OCI-M1 (cell line): ENCODE data around the gene GORASP1.

Source experiments
- DNase-seq: peaks from one replicate; lab custom pipeline; 2025; lab: John Stamatoyannopoulos, UW

Gene GORASP1

DNA sequence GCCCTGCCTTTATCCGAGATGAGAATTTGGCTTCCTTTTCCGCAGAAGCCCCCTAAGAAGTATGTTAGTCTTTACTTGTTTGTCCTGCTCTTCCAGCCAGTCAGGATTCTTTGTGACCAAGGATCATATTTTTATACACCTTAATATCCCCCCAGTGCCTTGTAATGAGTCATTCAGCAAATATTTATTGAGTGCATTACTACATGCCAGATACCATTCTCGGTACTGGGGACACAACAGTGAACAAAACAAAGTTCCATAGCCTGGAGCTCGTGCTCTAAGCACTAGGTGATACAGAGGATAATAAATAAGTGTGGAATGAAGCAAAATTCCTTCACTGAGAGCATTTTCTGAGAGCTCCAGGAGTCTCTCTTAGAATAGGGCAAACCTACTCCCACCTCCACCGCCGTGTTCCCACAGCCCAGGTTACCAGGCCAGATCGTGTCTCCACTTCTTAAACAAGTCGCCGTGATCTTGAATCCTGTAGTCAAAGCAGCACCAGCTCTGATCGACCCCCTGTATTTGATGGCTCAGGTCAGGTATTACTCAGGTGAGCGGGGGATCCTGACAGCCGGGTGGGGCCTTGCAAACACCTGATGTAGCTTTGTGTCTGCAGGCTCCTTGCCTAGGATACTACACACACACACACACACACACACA is 18.5 kb upstream of the GORASP1 start:
- no peak for DNase-seq

DNA sequence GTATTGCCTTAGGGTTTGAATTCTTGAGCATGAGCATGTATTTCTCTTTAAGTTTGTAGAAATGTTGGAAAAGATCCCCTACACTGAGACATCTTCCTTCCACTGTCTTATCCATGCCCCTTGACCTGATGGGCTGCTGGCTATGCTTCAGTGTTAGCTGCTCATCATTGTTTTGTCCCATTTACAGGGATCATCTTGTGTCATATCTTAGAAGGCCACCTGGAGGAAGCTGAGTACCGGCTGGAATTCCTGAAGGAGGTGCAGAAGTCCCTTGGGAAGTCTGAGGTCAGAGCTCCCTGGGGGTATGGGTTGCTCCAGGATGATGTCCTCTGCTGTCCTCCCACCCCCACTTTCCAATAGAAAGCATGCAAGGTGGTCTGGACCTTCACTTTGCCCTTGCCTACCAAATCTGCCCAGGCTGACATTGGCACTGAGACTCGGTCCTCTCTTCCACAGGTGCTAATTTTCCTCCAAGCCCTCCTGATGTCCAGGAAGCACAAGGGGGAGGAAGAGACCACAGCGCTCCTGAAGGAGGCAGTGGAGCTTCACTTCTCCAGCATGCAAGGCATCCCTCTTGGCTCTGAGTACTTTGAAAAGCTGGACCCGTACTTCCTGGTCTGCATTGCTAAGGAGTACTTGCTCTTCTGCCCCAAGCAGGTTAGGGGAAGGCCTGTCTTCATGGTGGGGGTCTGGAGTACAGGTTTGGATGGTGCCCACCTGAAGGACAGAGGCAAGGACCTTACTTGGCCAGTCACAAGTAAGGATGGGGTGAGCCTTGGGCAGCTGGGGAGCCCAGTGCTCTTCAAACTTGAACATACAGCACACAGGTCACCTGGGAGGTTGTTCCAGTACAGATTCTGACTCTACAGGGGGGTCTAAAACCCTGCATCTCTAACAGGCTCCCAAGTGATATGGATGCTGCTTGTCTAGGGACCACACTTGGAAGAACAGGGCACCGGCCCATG is 17.7 kb upstream of the GORASP1 start:
- DNase-seq = peak; percentile 7

DNA sequence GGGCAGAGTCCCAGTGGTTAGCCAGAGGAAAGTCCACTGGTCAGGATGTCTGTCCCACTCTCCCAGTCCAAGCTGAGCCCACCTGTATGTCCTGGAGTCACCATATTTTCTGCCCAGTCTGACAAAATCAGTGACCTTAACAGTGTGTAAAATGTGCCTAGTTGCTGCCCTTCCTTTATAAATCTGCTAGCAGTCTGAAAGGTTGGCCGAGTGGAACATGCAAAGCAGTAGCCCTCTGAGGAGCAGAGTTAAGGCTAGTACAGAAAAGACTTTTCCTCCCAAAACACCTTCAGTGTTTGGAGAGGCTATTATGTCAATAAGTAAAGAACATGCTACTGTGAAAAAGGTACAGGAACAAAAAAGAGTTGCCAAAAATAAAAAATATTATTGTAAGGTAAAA is 15.4 kb upstream of the GORASP1 start:
- DNase-seq = no peak

DNA sequence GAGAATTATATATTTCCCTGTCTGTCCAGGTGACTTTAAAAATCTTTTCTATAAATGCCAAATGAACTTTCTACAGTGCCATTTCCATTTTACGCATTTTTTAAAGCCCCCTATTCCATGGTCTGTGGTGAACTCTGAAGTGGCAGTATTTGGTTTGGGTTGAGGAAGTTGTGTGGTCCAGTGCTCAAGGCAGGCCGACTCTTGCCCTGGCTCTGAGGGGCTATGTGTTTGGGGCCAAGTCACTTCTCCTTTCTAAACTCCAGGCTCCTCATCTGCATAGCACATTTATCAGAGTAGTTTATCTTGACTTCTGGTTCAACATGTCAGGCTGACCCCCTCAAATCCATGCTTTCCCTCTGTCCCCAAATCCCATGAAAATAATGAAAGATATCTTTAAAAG is 14.2 kb upstream of the GORASP1 start:
- peak; percentile 19 for DNase-seq

DNA sequence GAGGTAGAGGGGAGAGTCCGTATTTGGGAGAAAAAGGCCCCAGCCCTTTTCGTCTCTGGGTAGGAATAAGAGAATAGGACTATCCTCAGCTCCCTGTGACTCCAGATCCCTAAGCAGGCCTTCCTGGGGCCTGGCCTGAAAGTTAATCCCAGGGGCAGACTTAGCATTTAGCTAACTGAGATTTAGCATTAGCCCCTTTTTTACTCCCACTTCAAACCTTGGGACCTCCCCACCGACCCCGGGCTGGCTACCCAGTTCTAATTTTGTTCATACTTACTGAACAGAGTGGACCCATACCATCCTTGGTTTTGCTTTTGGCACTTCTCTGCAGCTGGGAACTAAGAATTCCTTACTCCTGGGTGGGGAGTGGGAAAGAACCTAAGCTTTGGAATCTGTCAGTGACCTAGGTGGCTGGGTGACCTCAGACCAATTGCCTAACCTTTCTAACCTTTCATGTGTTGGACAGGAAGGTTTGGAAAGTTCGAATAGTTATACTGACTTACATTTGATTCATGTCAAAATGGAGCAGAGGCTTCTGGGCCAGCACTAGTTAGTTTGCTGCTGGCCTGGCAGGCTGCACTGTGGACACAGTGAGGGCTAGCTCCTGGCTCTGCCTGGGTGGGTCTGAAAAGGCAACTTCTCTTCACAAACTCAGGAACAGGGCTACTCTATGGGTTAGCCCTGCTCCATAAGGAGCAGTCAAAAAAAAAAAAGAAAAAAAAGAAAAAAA is 11.7 kb upstream of the GORASP1 start:
- no peak for DNase-seq

DNA sequence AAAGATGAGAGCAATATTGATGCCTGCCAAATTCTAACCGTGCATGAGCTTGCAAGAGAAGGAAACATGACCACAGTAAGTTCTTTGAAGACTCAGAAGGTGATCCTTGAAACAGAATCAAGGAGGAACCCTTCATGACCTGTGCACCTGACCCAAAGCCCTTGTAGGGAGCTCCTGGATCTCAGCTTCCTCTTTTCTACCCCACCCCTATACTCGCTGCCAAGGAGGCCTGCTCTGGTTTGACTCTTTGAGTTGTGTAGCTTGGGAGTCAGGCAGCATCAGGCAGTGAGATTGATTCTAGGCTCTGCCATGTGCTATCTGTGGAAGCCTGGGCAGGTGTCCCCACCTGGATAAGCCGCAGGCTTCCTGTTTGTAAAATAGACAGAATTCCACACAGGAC is 10.7 kb upstream of the GORASP1 start:
- peak; percentile 33 for DNase-seq

DNA sequence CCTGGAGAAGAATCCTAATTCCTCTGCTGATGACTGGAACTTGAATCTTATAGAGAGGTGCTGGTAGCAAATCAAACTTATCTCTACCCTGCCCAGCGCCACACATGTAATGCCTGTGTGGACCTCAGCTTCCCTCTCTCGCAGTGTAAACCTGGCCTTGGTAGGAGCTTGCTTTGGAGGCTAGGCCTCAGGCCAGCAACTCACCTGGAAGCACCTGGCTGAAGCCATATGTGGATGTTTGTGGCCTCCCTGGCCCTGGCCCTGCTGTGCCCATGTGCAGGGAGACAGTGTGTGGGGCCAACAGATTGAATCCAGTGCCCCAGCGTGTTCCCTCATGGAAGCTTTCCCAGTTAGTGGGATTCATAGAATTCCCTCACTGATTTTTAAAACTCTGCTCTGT is 8.4 kb upstream of the GORASP1 start:
- DNase-seq = no peak

DNA sequence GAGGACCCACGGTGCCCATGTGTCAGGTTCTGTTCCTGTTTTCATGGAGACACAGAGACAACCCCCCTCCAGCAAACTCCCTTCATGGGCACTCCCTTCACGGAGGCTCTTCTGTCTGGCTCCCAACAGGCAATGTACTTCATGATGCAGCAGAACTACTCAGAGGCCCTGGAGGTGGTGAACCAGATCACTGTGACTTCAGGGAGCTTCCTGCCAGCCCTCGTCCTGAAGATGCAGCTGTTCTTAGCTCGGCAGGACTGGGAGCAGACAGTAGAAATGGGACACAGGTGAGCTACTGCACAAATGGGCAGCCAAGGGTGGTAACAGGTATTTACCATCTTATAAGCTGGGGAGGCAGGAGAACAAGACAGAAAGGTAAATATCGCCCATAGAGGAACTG is 7.0 kb upstream of the GORASP1 start:
- DNase-seq = no peak

DNA sequence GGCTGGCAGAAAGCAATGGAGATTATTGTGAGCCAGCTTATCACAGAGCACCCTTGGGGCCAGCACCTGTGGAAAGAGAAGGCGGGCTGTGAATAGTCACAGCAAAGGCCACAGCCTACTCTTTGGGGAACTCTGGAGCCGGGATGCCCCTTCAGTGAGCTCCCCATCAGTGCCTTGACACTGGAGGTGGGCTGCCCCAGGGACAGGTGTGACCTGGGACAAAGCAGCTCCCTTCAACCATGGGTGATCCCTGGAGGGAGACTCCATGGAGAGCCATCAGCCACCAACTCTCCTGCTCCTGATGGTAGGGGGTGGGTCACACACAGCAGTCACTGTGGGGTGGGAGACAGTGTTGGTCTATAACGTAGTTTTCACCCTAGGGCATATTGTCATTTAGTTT is 5.9 kb upstream of the GORASP1 start:
- DNase-seq = no peak

DNA sequence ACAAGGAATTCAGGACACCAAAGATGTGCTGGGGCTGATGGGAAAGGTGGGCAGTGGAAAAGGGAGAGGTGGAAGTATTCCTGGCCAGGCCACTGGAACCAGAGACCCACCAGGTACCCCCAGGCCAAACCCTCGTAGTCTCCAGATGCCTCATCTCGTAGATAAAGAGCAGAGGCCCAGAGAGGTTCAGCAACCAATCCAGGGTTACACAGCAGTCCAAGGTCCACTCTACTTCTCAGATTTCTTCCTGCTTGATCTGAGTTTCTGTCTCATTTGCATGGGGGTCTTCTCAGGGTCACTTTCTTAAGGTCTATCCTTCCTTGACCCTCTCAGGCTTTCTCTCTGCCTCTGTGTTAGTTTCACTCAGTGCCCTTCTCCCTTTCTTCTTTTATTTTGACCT is 5.1 kb upstream of the GORASP1 start:
- no peak for DNase-seq

DNA sequence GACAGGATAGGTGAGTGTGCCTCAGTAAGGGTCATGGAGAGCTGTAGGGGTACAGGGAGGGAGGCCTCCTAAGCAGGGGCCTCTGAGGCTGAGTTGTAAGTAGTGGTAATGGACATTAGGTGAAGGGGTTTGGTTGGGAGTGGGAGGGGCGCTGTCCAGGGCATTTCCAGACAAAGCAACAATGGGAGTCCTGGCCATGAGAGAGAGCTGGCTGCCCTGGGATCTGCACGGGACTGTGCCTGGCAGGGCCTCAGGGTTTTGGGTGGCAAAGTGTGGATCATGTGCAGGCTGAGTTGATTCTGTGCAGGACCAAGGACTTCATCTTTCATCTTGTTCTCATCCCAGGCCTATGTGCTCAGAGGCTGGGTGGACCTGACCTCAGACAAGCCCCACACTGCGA is 4.7 kb upstream of the GORASP1 start:
- DNase-seq = no peak

DNA sequence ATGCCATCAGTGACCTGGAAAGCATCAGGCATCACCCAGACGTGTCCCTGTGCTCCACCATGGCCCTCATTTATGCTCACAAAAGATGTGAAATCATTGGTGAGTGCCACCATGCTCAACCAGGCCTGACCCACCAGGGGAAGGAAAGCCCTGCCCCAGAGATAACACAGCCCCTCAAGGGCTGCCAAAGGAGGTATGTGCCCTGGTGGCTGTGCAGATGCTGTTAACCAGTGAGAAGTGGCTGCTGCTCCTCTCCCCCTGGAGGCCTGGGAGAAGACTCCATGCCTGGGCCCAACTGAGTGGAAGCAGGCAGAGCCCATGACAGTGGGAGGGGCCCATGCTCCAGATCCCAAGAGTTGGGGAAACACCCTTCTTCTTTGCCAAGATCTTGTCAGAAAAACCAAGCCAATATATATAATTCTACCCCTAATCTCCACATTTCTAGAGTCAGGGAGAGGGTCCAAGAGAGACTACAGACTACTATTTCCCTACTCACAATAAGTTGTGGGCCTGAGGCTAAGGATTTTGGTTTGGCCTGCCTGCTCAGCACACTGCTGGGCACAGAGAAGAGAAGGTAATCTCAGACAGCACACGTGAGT is 2.7 kb upstream of the GORASP1 start:
- DNase-seq = no peak

DNA sequence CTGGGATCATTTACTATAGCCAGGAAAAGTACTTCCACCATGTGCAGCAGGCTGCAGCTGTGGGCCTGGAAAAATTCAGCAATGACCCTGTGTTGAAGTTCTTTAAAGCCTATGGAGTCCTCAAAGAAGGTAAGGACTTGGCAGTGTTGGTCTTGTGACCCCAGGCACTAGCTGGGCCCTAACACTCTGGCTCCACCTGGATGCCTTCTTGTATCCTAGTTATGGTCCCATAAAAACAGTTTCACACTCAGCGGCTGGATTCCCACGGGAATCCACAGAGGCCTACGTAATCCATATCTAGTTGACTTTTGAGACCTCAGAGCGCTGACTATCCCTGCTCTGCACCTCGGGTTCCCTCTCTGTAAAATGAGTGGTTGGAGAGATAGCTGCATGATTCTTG is 1.7 kb upstream of the GORASP1 start:
- no peak for DNase-seq

DNA sequence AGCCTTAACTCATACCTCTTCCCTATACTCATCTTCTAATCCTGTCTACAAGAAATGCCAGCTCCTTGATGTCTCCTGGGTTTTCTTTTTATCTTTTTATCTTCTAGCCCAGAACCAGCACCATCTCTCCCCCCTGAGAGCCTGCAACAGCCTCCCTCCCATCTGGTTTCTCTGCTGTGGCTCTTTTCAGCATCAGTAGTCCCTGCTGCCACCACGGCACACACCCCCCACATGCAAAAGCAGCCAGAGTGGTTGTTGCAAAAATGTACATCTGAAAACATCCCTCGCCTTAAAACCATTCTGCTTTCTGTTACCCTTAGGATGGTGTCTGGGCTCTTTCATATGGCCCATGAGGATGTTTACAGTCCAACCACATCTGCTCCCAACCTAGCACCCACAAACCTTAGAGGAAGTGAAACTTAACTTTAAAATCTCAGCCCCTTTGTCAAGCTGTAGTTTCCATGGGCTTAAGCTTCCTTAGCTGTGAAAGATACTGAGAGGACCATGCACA is 828 bp upstream of the GORASP1 start:
- no peak for DNase-seq

DNA sequence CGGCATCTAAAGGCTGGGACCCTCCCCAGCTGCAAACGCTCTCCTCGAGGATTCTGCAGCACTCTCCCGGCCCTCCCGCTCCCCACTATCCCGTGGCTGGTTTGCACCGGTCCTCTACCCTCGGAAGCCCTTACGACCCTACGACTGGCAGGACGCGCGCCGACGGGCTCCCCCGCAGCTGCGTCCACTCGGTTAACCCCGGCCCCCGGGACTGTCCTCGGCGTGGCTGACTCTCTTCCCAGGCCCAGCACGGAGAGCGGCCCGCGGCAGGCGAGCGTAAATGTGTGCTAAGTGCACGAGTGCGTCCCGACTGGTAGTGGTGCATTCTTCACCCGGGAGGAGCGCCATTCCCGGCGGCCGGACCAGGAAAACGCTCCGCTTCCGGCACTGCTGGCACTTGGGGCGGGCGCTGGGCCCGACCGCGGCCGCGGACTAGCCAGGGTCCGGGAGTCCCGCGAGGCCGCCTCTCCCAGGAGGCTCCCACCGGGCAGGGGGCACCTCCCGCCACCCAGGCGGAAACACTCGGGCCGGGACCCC is 508 bp downstream of the GORASP1 start:
- peak; percentile 51 for DNase-seq

DNA sequence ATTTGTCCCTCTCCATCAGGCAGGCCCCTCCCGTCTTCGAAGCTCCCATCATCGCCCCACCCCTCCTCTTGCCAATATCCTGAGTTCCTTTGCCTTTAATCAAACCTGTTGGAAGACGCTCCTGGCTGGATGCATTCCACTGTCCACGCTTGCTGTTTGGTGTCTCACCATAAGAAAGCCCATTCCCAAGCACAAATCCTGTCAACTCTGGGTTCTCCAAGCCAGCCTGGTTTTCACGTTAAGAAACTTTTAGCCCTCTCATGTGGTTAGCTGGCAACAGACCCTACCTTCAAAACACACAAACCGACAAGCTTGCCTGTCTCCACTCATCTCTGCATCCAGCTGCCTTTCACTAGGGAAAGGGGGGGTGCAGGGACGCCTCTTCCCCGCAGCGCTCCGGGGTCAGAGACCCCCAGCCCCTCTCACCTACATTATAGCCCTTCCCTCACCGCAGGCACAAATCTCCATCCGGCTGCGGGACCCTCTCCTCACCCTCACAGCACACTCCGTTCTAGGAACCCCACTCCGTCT is 1.1 kb downstream of the GORASP1 start:
- no peak for DNase-seq

DNA sequence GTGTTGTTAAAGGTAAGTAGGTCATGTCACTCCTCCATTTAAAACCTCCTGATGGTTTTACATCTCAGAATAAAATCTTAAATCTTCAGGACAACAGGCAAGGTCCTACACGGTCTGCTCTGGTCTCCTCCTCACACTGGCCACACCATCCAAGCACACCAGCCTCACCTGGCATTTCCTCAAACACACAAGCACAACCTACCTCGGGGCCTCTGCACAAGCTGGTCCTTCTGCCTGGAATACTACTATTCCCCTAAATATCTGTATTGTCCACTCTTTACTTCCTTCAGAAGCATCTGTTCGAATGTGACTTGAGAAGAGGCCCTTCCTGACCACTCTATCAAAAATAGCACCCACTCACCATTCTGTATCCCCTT is 1.8 kb downstream of the GORASP1 start:
- no peak for DNase-seq

DNA sequence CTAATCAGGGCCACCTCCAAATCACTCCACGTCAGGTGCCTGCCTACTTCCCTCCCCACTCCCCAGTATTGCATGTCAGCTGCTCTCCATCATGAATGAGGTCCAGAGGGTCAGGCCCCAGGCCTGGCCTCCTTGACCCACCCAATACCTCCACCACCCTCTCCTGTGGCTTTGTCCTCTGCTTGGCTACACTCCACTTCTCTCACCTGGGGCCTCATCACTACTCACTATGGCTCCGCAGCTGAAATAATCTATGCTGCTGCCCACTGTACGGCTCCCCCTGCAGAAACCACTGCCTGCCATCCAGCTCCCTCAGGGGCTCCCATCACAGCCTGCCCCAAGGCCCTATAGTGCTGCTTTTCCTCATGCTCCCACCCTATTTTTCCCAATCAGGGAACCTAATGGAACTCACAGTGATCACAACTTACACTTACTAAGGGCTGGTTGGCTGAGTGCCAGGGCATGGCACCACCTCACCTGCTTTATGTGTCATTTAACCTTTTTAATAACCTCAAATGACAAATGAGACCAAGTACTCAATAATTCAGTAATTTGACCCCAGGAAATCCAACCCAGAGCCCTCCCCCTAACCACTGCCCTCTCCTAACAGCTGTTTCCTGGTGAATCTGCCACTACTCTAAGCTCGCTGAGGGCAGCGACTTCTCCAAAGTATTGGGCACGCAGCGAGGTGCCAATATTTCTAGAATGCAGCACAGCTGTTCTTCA is 2.3 kb downstream of the GORASP1 start:
- DNase-seq = no peak

DNA sequence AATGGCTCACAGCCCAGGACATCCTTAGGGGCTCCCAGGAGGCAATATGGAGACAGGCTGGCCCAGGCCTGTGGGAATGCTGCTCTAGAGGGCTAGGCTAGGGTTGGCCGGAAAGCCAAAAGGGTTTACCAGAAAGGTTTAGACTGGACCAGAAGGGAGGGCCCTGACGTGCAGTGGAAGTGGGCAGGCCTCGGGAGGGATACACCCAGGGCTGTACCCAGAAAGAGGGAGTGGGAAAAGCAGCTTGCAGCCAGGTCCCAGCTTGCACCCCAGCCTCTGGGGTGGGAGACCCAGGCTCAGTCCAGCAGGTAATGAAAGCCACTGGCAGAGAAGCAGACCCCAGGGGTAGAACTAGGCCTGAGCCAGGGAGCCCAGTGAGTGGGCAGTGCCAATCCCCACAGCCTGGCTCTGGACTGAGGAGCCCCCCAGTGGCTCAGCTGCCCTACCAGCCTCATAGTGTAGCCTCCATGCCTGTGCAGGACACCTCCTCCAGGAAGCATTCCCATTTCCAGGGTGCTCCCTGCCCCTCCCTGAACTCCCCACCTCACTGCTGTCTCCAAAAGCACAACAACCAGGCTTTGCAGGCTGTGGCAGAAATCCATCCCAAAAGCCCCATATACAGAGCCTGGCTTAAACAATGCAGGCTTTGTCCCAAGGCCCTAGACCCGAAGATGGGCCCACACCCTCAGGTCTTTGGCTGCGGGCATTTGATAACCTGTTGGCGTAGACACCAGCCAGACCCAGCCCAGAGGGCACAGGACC is 3.5 kb downstream of the GORASP1 start:
- DNase-seq = no peak

DNA sequence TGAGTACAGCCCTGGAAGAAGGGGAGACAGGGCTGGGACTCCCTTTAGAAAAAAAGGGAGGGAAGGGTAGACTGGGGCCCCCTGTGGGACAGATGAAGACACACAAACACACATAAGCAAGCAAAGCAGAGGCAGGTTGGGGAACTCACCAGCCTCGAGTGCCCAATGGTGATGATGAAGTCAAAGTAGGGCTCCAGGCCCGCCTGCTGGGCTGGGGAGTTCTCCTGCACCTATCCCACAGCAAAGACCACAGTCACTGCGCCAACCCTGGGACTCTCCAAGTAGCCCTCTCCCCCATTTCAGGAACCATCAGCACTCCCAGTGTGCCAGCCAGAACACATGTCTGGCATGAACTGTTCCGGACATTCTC is 4.1 kb downstream of the GORASP1 start:
- no peak for DNase-seq
